Esophagus squamous epithelium (tissue), 5 donors: Measurements from ENCODE around the gene IFITM1. TPM values are rescaled to one million over a fixed set of nuclear protein-coding genes. Genes with fewer than 3 reads are reported as not detected.
A peak's percentile ranks its signal among the peaks of the same experiment; 100 is the strongest.
"Not testable (repeated sequence)": the region's sequence is repeated elsewhere in the genome, so short reads cannot be mapped to it uniquely, and the experiment has no call there.

Experiments used
- DNase-seq: peaks from one replicate; lab custom pipeline; 2025; lab: John Stamatoyannopoulos, UW
- H3K27ac ChIP-seq, 4 donors: fragments of 200-600 bp; sonication (generic); one replicate each; pipeline ENCODE4 v1.5.1; 2016 to 2019; ENCODE audit warnings: mild to moderate bottlenecking in 1 of 4
- H3K27me3 ChIP-seq, 4 donors: fragments of 200-600 bp; sonication (generic); 1 replicate in 3 of 4; 2 replicates in 1 of 4; pipeline versions ENCODE4 v1.5.1 to v1.6.0; 2017 to 2021; ENCODE audit warnings: antibody characterized with exemption in 1 of 4
- H3K36me3 ChIP-seq, 3 donors: fragments of 200-600 bp; sonication (generic); one replicate each; pipeline ENCODE4 v1.5.1; 2016 to 2019
- H3K4me1 ChIP-seq, 3 donors: fragments of 200-600 bp; sonication (generic); one replicate each; pipeline ENCODE4 v1.5.1; 2017 to 2019
- H3K4me3 ChIP-seq, 4 donors: fragments of 200-600 bp; sonication (generic); 1 replicate in 3 of 4; 2 replicates in 1 of 4; pipeline ENCODE4 v1.5.1; 2016 to 2019; ENCODE audit warnings: mild to moderate bottlenecking in 2 of 4, moderate library complexity in 1 of 4
- H3K9me3 ChIP-seq, 3 donors: fragments of 200-600 bp; sonication (generic); one replicate each; pipeline ENCODE4 v1.5.1; 2016 to 2019
- POLR2A ChIP-seq, 4 donors: fragments of 450-650 bp; IDR thresholded peaks; one replicate each; pipeline ENCODE4 v1.6.1; 2017; ENCODE audit warnings: antibody characterized with exemption in 4 of 4, mild to moderate bottlenecking in 4 of 4, moderate library complexity in 3 of 4
- whole genome bisulfite sequencing, 2 donors: methylation state at CpG; one replicate each; pipeline ENCODE4 v1.1.5; 2018; 5-methylcytosine and 5-hydroxymethylcytosine counted together
- intact Hi-C: fragments of 100-400 bp; cut with DNase I; formaldehyde crosslinking; loops from one replicate; pipeline ENCODE4 v1.15.0; 2022
- total RNA-seq, 4 donors: library from RNA; depleted of rRNA; stranded (reverse); fragments of >200 nt; gene quantifications; one replicate each; pipeline ENCODE4 v1.1.0, GENCODE V29; 2016
- TF ChIP-seq, protein P1 (sequence below), 6 experiments: fragments of 450-650 bp in 4 of 6; fragments of 200-600 bp in 2 of 6; sonication (generic) in 2 of 6; IDR thresholded peaks; one replicate each; pipeline ENCODE4 v1.5.1; 2016 to 2019; ENCODE audit warnings: antibody characterized with exemption in 6 of 6, mild to moderate bottlenecking in 4 of 6, moderate library complexity in 4 of 6
- donor health status: DM: yes; HTN: yes; CAD: no.

The IFITM1 gene
- total RNA-seq, 4 donors from 2014 or later = 26.3 to 133 (median 60.0) TPM

DNA sequence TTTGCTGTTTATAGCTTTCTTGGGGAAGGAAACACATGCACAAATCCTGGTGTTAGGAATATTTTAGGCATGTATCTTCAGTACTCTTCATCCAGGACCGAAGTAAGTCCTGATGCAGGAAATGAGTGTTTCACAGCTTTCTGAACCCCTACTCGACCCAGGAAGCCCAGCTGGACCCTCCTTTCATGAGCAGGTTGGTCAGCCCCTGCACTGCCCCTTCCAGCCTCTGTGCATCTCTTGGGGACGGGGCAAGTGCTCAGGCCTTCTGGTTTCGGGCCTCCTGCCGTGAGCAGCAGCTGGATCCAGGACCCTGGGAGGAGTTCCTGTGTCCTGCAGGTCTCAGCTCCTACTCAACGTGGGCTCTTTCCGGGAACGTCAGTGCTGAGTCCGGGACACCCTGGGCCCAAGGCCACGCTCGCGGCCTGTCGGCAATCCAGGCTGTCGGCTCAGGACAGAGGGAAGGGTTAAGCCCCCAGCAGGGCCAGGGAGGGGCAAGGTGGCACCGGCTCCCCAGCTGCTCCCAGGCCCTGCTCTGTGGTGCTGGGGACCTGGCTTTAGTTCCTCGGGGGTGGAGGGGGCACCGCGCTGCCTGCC lies 3.8 kb upstream of the IFITM1 start:
- Histone ChIP-seq H3K27ac (peak overlapping the region; percentile 83 to 93 (median 86)), H3K4me1 (peaks cover 23 to 85% (median 43%) of the 10 kb centered on the region in 3 donors), H3K4me3 (peak overlapping the region in 3 of 4 donors; percentile 42 to 70 (median 51))
- WGBS, 2 donors = 0 to 6% methylated on average over 2 of the region's 18 CpGs
- H3K27me3 ChIP-seq, H3K36me3 ChIP-seq, DNase-seq, intact Hi-C loops, H3K9me3 ChIP-seq: not testable (repeated sequence)
- TF ChIP-seq, protein P1, sequence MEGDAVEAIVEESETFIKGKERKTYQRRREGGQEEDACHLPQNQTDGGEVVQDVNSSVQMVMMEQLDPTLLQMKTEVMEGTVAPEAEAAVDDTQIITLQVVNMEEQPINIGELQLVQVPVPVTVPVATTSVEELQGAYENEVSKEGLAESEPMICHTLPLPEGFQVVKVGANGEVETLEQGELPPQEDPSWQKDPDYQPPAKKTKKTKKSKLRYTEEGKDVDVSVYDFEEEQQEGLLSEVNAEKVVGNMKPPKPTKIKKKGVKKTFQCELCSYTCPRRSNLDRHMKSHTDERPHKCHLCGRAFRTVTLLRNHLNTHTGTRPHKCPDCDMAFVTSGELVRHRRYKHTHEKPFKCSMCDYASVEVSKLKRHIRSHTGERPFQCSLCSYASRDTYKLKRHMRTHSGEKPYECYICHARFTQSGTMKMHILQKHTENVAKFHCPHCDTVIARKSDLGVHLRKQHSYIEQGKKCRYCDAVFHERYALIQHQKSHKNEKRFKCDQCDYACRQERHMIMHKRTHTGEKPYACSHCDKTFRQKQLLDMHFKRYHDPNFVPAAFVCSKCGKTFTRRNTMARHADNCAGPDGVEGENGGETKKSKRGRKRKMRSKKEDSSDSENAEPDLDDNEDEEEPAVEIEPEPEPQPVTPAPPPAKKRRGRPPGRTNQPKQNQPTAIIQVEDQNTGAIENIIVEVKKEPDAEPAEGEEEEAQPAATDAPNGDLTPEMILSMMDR (IDR thresholded peaks at IDR 0.05) = peak in 1 of 6 experiments; percentile 8

DNA sequence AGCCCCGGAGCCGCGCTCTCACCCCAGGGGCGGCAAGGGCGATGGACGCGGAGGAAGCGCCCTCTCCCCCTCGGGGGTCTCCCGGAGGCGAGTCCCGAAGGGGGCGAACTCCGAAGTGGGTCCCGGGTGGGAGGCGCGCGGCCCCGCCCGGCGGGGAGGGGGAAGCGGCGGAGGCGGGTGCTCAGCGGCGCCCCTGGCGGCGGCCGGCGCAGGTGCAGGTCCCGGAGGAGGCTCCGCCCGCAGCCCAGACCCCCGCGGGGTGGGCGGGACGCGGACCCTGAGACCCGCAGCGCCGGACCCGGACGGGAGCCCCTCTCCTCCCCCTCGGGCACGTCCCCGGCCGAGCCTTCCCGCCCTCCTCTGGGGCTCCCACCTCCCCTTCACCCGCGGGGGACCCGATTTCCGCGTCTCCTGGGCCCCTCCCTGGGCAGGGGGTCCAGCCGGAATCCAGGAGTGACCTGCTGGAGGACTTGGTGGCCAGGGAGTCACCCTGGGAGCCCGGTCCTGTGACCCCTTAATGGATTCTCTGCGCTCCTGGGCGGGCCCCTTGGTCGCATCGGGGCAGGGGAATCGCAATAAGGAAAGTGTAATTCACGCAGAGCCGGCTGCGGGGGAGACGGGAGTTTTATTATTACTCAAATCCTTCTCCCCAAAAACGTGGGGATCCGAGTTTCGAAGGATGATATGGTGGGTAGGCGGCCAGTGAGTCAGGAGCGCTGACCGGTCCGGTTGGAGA lies 2.7 kb upstream of the IFITM1 start:
- H3K27me3 ChIP-seq, H3K36me3 ChIP-seq, intact Hi-C loops, H3K9me3 ChIP-seq, DNase-seq: not testable (repeated sequence)
- WGBS, 2 donors = no CpG with 5 or more reads among the region's 71 CpGs
- Histone ChIP-seq H3K27ac (peak overlapping the region; percentile 85 to 92 (median 88)), H3K4me1 (peaks cover 29 to 86% (median 47%) of the 10 kb centered on the region in 3 donors), H3K4me3 (peak overlapping the region; percentile 13 to 64 (median 34))

DNA sequence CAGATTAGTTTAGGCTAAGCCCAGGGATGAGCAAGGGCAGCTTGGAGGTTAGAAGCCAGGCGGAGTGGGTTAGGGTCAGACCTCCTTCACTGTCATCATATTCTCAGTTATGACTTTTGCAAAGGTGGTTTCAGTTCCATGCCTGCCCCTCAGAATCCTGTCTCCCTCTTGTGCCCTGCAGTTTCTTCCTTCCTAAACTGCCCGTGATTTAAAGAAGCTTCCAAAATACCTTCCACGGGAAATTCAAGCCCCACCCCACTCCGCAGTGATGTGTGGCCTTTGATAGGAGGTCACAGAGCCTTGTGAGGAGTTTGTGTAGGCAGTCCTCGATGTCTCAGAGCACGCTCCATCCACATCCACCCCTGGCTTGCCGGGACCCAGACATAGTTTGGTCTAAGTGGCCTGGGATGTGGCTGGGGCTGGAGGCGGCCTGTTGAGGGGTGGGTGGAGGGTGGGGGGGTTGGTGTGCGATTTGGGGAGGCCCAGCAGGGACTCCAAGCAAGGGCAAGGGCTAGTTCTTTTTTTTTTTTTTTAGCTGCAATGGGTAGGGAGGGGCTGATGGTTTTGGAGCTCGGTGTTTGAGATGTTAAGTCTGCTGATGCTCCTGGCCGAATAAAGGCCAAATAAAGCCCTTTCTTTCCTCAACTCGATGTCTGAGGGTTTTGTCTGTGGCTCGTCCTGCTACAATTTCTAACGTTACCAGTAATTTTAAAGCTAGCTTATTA lies 1.6 kb upstream of the IFITM1 start:
- H3K36me3 ChIP-seq = no peaks in the 10 kb centered on the region
- H3K27ac ChIP-seq = peak overlapping the region; percentile 85 to 92 (median 88)
- WGBS, 2 donors = 28 to 37% methylated on average over 10 to 14 of the region's 14 CpGs
- peaks cover 36 to 88% (median 43%) of the 10 kb centered on the region in 3 donors for H3K4me1 ChIP-seq
- intact Hi-C loops = no loop called here
- no peaks in the 10 kb centered on the region for H3K9me3 ChIP-seq
- TF ChIP-seq, protein P1 (IDR thresholded peaks at IDR 0.05) = no peak
- peak in 1 of 4 donors; percentile 19 for TF ChIP-seq POLR2A (IDR thresholded peaks at IDR 0.05)
- peak overlapping the region in 3 of 4 donors; percentile 31 to 64 (median 38) for H3K4me3 ChIP-seq
- peaks cover 0 to 20% (median 0%) of the 10 kb centered on the region in 4 donors for H3K27me3 ChIP-seq
- no peak for DNase-seq

DNA sequence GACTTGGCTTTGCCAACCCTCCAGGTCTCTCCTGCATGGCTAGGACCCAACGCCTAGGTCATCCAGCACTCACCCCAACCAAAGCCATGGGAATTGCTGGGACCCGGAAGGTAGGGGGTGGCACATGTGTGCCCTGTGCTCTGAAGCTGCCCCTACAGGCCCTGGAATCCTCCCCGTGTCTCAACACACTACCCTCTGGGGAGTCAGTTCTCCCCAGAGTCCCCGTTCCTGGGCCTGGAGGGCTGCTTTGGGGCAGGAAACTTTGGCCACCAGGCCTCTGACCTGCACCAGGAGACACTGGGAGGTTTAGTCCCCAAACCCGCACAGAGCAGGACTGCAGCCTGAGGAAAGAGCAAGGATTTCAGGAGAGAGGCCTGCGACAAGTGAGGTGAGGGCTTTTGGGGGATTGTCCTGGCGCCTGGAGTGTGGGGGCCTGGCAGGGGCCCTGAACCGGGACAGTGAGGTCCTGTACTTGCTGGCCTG lies 495 bp upstream of the IFITM1 start:
- 20% methylated on average over 1 to 2 of the region's 8 CpGs for WGBS, 2 donors

DNA sequence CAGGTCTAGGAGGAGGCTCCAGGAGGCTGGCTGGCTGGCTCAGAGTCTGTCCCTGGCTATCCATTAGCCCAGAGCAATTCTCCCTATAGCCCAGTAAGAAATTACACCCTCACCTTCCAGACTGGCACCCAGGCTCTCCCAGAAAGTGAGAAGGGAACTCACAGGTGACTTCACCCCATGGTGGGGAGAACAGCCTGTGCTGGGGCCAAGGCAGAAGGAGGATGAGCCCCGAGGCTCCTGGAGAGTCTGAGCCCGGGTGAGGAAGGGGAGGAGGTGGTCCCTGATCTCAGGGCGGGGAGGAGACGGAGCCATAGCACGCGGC lies 675 bp downstream of the IFITM1 start:
- whole genome bisulfite sequencing, 2 donors = 34% methylated on average over 3 of the region's 6 CpGs; no CpG with 5 or more reads in 1 of the 2 donors
- H3K36me3 ChIP-seq, intact Hi-C loops, H3K9me3 ChIP-seq, DNase-seq: not testable (repeated sequence)
- Histone ChIP-seq H3K27ac (peak overlapping the region; percentile 85 to 92 (median 88)), H3K4me3 (peak overlapping the region; percentile 40 to 77 (median 53)), H3K4me1 (peaks cover 31 to 79% (median 35%) of the 10 kb centered on the region in 3 donors), H3K27me3 (peaks cover 0 to 24% (median 0%) of the 10 kb centered on the region in 4 donors)

More for the DNA sequence above, 495 bp upstream of the IFITM1 start:
- no peak for DNase-seq
- peaks cover 36 to 83% (median 43%) of the 10 kb centered on the region in 3 donors for H3K4me1 ChIP-seq
- H3K36me3 ChIP-seq = no peaks in the 10 kb centered on the region
- no peaks in the 10 kb centered on the region for H3K9me3 ChIP-seq
- intact Hi-C loops = no loop called here
- no peak for TF ChIP-seq POLR2A (IDR thresholded peaks at IDR 0.05)
- TF ChIP-seq, protein P1 (IDR thresholded peaks at IDR 0.05) = no peak
- H3K27me3 ChIP-seq = peaks cover 0 to 24% (median 0%) of the 10 kb centered on the region in 4 donors
- peak overlapping the region; percentile 85 to 92 (median 88) for H3K27ac ChIP-seq
- peak overlapping the region in 3 of 4 donors; percentile 51 to 77 (median 55) for H3K4me3 ChIP-seq
